DMS114 treated with DMSO at 0.1 percent for 48 hours (cell line): Measurements from ENCODE around the gene IL6ST.
"Not testable (repeated sequence)": the region's sequence is repeated elsewhere in the genome, so short reads cannot be mapped to it uniquely, and the experiment has no call there.

Experiments used
- DNase-seq: peaks from one replicate; lab custom pipeline; 2025; ENCODE audit not compliant: unreplicated experiment; lab: John Stamatoyannopoulos, UW

IL6ST gene

DNA sequence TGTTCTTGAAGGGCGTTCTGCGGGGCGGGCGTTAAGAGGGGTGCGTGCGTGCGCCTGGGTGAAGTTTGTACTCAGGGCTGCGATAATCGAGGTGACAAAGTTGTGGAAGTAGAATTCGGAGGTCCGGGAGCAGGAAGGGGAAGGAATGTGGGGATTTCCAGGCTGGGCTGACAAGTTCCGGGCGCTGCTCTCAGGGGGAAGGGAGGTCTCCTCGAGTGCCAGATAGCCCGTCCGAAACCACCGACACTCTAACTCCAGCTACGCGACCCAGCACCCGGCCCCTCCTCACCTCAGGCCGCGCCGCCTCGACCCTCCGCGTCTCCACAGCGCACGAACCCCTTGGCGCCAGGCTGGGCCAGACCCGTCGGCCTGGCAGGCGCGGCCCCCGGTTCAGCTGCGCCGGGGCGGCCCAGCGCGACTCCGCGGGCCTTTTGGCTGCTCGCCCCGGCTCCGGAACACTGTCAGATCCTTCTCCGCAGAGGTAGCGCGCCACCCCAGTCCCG lies at the start of gene IL6ST:
TSS of gene IL6ST (minus strand) at position 469 of the 503 bp plus-strand sequence. CDS start 18,685 bp downstream, outside the sequence.
- no peak for DNase-seq

DNA sequence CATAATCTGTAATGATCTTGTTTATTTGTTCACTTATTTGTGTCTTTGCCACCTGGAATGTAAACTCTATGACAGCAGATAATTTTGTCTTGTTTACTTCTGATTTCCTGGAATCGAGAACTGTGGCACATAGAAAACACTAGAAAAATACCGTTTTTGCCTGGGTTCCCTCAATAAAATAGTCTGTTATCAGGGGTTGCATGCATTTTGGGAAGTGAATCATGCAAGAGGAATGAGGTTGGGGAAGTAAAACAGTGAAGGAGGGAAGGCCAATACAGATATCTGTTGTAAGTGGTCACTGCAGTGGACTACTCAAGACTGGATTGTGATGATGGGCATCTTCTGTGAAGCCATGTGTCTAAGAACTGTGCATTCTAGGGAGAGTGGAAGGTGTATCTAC lies 45.2 kb upstream of the IL6ST start:
- no peak for DNase-seq

DNA sequence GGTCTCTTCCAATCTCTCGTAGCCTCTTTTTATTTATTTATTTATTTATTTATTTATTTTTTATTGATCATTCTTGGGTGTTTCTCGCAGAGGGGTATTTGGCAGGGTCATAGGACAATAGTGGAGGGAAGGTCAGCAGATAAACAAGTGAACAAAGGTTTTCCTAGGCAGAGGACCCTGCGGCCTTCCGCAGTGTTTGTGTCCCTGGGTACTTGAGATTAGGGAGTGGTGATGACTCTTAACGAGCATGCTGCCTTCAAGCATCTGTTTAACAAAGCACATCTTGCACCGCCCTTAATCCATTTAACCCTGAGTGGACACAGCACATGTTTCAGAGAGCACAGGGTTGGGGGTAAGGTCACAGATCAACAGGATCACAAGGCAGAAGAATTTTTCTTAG lies 43.4 kb upstream of the IL6ST start:
- DNase-seq: not testable (repeated sequence)

DNA sequence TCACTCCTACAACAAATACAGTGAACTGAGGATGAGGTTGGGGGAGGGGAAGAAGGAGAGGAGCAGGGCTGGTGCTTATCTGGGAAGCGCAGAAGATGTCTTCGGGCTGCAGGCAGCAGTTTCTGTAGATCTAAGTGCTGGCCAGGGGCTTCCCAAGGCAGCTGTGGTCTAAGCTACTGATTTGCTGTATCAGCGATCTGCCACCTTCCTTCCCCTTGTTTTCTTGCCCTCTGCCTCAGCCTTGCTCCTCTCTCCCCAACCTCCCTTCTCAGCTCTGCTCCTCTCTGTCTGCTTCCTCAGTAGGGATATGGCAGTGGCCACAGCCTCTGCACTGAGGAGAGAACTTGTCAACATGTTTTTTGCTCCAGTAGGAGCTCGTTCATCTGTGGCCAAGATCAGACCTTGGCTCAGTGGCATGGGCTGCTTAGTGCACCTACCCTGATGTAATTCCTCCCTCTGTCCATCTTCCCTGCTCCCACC lies 42.8 kb upstream of the IL6ST start:
- DNase-seq: no peak

DNA sequence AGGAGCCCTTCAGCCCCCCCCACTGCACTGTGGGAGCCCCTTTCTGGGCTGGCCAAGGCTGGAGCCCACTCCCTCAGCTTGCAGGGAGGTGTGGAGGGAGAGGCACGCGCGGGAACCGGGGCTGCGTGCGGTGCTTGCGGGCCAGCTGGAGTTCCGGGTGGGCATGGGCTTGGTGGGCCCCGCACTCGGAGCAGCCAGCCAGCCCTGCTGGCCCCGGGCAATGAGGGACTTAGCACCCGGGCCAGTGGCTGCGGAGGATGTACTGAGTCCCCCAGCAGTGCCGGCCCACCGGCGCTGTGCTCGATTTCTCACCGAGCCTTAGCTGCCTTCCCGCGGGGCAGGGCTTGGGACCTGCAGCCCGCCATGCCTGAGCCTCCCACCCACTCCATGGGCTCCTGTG lies 40.6 kb upstream of the IL6ST start:
- not testable (repeated sequence) for DNase-seq

DNA sequence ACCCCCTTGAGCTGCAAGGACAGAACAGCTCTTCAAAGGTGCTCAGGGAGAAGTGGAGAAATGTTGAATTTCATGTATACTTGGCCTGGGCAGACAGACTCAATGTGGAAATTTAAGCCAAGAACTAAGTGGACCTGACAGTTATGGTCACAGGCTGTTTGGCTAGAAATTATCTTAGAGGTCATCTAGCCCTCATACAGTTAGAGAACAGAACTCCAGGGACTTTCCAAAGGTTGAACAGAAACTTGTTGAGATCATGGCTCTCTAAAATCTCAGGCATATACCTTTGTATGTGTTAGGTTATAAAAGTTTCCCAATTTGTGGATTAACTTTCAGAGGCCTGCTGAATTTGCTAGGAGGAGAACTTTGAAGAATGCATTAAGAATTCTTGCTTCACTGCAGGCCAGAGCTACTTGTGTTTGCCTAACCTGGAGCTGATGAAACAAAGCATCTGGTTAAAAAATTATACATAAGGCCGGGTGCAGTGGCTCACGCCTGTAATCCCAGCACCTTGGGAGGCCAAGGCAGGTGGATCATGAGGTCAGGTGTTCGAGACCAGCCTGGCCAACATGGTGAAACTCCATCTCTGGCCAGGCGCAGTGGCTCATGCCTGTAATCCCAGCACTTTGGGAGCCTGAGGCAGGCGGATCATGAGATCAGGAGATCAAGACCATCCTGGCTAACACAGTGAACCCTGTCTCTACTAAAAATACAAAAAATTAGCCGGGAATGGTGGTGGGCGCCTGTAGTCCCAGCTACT lies 35.3 kb upstream of the IL6ST start:
- DNase-seq: not testable (repeated sequence)

DNA sequence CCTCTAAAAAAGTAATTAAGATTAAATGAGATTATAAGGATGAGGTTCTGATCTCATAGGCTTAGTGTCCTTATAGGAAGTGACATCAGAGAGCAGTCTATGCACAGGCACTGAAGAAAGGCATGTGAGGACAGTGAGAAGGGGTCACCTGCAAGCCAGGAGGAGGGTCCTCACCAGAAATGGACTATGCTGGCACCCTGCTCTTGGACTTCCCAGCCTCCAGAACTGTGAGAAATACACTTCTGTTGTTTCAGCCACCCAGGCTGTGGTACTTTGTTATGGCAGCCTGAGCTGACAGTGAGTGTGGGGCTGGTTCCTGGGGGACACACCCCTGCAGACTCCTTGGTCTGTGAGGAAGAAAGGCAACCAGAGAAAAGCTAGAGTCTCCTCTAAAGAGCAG lies 34.7 kb upstream of the IL6ST start:
- DNase-seq: no peak

DNA sequence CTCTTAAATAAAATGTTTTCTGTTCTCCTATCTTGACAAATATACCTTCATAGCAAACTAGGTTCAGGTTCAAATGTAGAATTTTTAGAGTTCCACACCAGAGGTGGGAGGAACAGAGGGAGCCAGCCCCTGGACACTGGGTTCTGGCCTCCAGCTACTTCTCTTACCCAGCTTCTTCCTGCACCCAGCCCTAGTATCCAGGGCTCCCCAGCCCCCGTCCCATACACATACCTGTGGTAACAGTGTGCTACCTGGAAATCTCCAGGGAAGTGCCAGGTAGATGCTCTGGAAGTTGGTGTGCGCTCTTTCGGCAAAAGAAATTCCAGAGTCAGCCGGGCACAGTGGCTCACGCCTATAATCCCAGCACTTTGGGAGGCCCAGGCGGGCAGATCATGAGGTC lies 33.9 kb upstream of the IL6ST start:
- no peak for DNase-seq

DNA sequence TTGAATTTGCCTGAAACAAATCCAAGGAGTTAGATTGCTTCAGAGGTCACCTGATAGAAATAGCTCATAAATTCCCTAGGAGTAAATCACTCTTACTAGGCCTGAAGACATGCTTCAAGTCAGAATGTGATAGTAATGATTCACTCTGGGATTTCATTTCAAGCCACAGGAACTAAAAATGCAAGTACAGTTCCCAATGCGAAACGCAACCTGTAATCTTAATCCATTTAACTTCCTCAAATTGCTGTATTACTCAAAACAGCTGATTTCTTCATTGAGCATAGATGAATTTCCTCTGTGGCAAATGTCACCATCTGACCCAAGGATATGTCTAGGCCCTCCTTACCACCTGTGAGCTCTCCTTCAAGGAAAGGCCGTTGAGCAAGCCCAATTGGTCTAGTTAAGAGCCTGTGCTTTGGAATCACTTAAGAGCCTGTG lies 32.1 kb upstream of the IL6ST start:
- no peak for DNase-seq

DNA sequence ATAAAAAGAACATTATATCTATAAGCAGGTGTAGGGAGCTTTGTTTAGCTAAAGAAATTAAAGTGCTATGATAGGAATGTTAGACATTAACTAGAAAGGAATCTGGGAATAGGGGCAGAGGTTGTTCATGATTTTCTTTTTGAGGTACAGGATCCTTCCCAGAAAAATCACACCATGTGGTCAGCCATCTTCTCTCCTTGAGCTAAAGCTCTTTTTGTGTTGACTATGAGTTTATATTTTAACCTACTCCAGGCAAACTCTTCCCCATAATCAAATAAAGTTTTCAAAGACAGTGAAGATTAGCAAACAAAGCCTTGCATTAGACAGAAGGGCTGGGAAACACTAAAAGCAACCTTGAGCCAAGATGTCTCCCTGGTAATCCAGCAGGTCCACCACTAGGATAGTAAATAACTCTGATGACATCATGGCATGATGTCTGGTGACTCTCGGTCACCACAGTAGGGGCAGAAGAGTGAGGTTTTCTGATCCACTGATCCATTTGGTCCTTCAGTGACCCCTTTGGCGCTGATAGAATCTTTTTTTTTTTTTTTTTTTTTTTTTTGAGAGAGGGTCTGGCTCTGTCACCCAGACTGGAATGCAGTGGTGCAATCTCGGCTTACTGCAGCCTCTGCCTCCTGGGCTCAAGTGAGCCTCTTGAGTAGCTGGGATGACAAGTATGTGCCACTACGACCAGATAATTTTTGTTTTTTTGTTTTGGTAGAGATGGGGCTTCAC lies 30.6 kb upstream of the IL6ST start:
- no peak for DNase-seq

DNA sequence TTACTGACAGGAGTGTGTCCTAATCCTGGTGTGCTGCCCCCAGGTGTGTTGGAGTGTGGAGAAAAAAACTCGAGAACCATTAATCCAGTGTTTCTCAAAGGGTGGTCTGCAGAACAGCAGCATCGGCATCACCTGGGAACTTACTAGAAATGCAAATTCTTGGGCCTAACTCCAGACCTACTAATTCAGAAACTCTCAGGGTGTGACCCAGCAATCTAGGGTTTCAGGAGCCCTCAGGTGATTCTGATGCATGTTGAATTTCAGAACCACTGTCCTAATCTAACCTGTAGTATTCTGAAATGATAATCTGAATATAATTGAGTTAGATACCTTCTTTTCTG lies 30.0 kb upstream of the IL6ST start:
- no peak for DNase-seq

DNA sequence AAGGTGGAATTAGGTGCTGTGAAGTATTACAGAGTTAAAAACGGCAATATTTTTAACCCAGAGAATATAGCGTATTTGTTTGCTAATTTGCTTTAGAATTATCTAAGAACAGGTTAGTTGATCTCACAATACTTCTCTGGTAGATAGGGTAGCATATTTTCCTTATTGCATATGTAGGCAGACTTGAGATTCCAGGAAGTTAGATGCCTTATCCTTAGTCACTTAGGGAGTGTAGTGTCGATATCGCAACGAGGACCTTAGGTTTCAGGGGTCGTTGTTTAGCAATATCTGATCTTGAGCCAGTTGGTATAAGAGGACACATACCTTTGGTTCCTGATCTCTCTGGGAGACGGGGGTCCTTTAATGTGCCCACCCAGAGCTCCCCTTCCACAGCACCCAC lies 28.5 kb upstream of the IL6ST start:
- no peak for DNase-seq

DNA sequence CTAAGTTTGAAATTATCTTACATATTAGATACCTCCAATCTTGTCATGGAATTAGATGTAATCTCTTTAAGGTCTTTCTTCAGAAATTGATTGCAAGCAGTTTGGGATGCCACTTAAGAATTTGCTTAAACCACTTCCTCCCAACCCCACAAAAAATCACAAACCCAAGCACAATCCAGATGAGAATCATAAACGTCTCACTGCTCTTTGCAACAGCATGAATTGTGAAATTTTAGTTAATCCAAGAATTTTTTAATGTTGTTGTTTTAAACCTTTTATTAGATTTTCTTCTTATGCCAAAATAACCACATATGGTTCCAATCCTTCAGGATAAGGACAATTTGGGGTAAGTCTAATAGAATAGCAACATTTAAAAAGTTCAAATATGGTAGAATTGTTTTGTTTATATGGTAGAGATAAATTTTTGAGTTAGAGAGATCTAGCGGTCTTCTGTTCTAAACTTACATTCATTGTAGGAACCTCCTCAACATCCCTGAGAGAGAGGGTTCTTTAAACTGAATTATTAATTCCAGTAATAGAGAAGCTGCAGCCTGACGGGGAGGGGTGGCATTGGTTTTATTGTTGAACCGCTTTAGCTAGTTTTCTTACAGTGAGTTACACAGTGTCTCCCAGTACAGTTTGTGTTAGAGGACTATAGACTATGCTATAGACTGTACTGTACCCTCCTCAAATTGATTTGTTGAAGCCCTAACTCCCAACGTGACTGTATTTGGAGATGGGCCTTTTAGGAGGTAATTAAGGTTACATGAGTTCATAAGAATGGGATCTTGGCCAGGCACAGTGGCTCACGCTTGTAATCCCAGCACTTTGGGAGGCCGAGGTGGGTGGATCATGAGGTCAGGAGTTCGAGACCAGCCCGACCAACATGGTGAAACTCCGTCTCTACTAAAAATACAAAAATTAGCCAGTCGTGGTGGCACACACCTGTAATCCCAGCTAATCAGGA lies 24.8 kb upstream of the IL6ST start:
- no peak for DNase-seq

DNA sequence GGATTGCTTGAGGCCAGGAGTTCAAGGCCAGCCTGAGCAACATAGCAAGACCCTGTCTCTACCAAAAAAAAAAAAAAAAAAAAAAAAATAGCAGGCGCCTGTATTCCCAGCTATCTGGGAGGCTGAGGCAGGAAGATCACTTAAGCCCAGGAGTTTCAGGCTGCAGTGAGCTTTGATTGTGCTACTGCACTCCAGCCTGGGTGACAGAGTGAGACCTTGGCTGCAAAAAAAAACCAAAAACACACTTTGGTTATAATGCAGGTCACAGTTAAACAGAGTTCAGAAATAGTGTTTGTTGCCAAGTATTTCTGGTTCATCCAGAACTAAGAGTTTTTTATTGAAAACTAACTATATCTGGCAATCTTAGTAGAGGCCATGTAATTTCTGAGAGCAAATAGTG lies 24.1 kb upstream of the IL6ST start:
- DNase-seq: no peak

DNA sequence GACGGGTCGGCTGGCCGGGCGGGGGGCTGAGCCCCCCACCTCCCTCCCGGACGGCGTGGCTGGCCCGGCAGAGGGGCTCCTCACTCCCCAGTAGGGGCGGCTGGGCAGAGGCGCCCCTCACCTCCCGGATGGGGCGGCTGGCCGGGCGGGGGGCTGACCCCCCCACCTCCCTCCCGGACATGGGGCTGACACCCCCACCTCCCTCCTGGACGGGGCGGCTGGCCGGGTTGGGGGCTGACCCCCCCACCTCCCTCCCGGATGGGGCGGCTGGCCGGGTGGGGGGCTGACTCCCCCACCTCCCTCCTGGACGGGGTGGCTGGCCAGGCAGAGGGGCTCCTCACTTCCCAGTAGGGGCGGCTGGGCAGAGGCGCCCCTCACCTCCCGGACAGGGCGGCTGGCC lies 19.9 kb upstream of the IL6ST start:
- DNase-seq: not testable (repeated sequence)

DNA sequence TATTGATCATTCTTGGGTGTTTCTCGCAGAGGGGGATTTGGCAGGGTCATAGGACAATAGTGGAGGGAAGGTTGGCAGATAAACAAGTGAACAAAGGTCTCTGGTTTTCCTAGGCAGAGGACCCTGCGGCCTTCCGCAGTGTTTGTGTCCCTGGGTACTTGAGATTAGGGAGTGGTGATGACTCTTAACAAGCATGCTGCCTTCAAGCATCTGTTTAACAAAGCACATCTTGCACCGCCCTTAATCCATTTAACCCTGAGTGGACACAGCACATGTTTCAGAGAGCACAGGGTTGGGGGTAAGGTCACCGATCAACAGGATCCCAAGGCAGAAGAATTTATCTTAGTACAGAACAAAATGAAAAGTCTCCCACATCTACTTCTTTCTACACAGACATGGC lies 19.2 kb upstream of the IL6ST start:
- DNase-seq: not testable (repeated sequence)

DNA sequence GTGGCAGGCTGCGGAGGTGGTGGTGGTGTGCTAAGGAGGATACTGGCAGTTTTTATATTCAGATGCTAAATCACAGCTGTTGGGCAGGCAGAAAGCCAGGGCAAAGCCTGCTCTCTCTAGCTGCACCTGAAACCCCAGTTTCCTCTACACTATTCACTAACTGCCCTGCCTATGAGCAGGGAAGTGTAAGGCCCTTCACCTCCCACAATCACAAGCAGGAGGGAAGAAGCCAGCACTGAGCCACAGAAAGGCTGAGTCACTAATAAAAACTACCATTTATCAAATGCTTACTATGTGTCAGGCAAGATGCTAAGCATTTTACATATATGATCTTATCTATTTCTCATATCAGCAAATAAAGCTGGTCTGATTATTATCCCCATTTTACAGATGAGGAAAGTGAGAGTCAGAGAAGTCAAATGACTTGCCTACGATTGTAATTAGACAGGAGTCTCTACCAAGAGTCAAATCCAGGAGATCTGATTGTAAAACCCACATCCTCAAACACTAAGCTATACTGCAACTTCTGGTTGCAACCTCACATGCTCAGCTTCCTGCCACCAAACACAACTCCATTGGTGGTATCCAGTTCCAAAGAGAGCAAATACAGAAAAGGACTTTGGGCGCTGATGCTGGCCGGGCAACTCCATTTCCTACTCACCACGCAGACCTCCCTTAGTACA lies 17.7 kb upstream of the IL6ST start:
- DNase-seq: no peak

DNA sequence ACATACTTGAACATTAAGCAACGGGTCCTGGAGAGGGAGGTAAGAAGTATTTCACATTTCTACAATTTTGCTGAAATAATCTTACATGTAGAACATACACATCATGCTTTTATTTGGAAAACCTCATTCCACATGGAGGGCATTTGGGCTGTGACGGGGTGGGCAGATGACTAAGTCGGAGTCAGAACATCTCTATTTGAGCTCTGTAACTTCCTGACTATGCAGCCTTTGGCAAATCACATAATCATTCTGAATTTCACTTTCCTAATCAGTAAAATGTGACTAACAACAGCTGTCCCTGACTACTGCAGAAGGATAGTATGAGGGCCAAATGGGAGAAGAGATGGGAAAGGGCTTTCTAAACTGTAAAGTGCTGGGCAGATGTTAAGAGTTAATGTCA lies 17.1 kb upstream of the IL6ST start:
- no peak for DNase-seq

DNA sequence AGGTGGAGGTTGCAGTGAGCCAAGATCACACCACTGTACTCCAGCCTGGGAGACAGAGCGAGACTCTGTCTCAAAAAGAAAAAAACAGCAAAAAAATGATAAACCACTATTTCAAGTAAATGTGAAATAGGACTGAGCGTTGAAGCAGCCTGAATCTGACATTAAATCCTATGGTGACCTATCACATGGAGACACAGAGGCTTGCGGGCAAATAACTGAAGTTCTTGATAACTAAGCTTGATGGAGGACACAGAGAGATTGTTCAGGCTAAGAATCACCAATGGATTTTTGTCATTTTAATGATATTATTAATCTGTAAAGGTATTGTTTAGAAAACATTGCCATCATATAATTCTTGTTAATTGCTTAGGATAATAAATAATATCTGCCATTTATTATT lies 15.7 kb upstream of the IL6ST start:
- DNase-seq: no peak

DNA sequence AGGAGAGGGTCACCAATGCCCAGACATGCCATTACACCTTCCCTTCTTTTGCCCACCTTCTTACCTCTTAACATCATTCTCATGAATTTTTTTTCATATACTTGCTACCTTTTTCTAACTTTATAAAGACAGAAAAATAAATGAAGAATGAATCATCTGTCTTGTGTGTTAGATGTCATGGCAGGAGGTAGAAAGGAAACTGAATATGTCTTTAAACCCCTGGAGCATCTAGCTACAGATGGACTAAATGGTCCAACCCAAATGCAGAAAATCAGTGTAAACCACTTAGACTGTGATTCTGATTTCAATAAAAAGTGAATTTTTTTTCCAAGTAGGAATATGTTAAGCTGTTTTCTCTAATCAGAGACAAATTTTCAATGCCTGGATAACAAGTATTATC lies 11.8 kb upstream of the IL6ST start:
- DNase-seq: no peak

DNA sequence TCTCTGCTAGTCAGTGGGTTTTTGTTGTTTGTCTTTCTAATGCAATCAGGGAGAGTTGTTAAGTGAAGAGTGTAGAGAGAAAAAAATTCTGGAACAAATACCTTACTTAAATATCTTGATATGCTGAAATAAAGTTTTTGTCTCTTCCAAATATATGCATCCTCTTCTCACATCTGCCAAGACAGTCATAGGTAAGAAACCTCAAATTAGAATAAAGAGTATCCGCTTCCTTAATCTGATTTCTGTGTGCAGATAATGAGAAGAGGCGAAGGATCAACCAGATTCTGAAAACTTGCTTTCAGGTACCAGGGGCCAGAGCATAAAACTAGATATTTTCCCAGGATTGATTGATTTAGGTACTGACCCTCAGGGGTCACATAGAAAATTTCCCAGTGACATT lies 11.3 kb upstream of the IL6ST start:
- DNase-seq: no peak
